Midbrain (tissue), 1 donor: ENCODE results near the gene SARS2.
A peak's percentile ranks its signal among the peaks of the same experiment; 100 is the strongest.
"Not testable (repeated sequence)": the region's sequence is repeated elsewhere in the genome, so short reads cannot be mapped to it uniquely, and the experiment has no call there.

Experiments used
- DNase-seq: peaks from one replicate; lab custom pipeline; 2025; lab: John Stamatoyannopoulos, UW

SARS2 gene

GRCh38 chr19:38892841-38893240, 37.7 kb downstream of the SARS2 start:
- no peak for DNase-seq

GRCh38 chr19:38891771-38892170, 38.8 kb downstream of the SARS2 start:
- peak; percentile 48 for DNase-seq

- no peak for DNase-seq
Measured at GRCh38 chr19:38890686-38891085, 39.9 kb downstream of the SARS2 start.

- no peak for DNase-seq
Measured at GRCh38 chr19:38889803-38890202, 40.8 kb downstream of the SARS2 start.

GRCh38 chr19:38888876-38889275, 41.7 kb downstream of the SARS2 start:
- no peak for DNase-seq

GRCh38 chr19:38884691-38885090, 45.9 kb downstream of the SARS2 start:
- not testable (repeated sequence) for DNase-seq

GRCh38 chr19:38883286-38883685, 47.3 kb downstream of the SARS2 start:
- no peak for DNase-seq

- DNase-seq, result no peak
Measured at GRCh38 chr19:38880882-38881609, 49.5 kb downstream of the SARS2 start.

- DNase-seq, result no peak
Measured at GRCh38 chr19:38880076-38880881, 50.3 kb downstream of the SARS2 start.

GRCh38 chr19:38879400-38879751, 51.2 kb downstream of the SARS2 start:
- no peak for DNase-seq

GRCh38 chr19:38878575-38879399, 51.8 kb downstream of the SARS2 start:
- no peak for DNase-seq

GRCh38 chr19:38877781-38878574, 52.6 kb downstream of the SARS2 start, which contains the start of gene RINL:
Gene RINL (minus strand): TSS chr19:38878275. CDS start chr19:38876742, 1,533 bp downstream.
- no peak for DNase-seq

GRCh38 chr19:38875656-38876395, 54.7 kb downstream of the SARS2 start:
- DNase-seq, result no peak

GRCh38 chr19:38873400-38873799, 57.2 kb downstream of the SARS2 start:
- DNase-seq, result not testable (repeated sequence)

GRCh38 chr19:38870612-38871011, 60.0 kb downstream of the SARS2 start:
- DNase-seq, result no peak

GRCh38 chr19:38869836-38870607, 60.5 kb downstream of the SARS2 start:
- peak; percentile 62 for DNase-seq

- no peak for DNase-seq
Measured at GRCh38 chr19:38869160-38869835, 61.3 kb downstream of the SARS2 start.

GRCh38 chr19:38868551-38868950, 62.0 kb downstream of the SARS2 start:
- no peak for DNase-seq

- DNase-seq, result no peak
Measured at GRCh38 chr19:38867171-38867780, 63.3 kb downstream of the SARS2 start.
